MM.1S (cell line): ENCODE data around the gene AHRR.

ENCODE experiments used
- DNase-seq: peaks from one replicate; pipeline ENCODE4 v3.0.0-alpha.2; 2015
- H2AFZ ChIP-seq: fragments of 300-600 bp; sonication (generic); 2 replicates; pipeline ENCODE4 v1.6.0; 2016; ENCODE audit warnings: antibody characterized with exemption, low read length
- H3F3A ChIP-seq: fragments of 300-600 bp; sonication (generic); 2 replicates; pipeline ENCODE4 v1.6.1; 2016; ENCODE audit warnings: mild to moderate bottlenecking, antibody characterized with exemption, low read length, moderate library complexity, mixed read lengths; ENCODE audit not compliant: insufficient read depth
- H3K27ac ChIP-seq: fragments of 300-600 bp; sonication (generic); 2 replicates; pipeline ENCODE4 v1.5.1; 2016; ENCODE audit warnings: mild to moderate bottlenecking, low read length
- H3K27me3 ChIP-seq: fragments of 300-600 bp; sonication (generic); replicated peaks from 2 replicates; pipeline ENCODE4 v1.6.0; 2016; ENCODE audit warnings: low read length; ENCODE audit not compliant: insufficient read depth
- H3K36me3 ChIP-seq: fragments of 300-600 bp; sonication (generic); replicated peaks from 2 replicates; pipeline ENCODE4 v1.6.1; 2016; ENCODE audit warnings: mild to moderate bottlenecking, low read length, mixed read lengths; ENCODE audit not compliant: insufficient read depth
- H3K4me1 ChIP-seq: fragments of 300-600 bp; sonication (generic); 2 replicates; pipeline ENCODE4 v1.6.1; 2016; ENCODE audit warnings: low read length, mixed read lengths
- H3K4me2 ChIP-seq: fragments of 300-600 bp; sonication (generic); 2 replicates; pipeline ENCODE4 v1.6.0; 2016; ENCODE audit warnings: low read depth, low read length
- H3K4me3 ChIP-seq: fragments of 300-600 bp; sonication (generic); 2 replicates; pipeline ENCODE4 v1.5.1; 2016; ENCODE audit warnings: low read length, mixed read lengths
- H3K79me2 ChIP-seq: fragments of 300-600 bp; sonication (generic); 2 replicates; pipeline ENCODE4 v1.6.1; 2016; ENCODE audit warnings: mixed run types, low read length, mixed read lengths
- H3K9ac ChIP-seq: fragments of 300-600 bp; sonication (generic); 2 replicates; pipeline ENCODE4 v1.6.1; 2016; ENCODE audit warnings: low read length, mixed read lengths
- H3K9me2 ChIP-seq: fragments of 300-600 bp; sonication (generic); replicated peaks from 2 replicates; pipeline ENCODE4 v1.6.1; 2016; ENCODE audit warnings: mild to moderate bottlenecking, low read length, mixed read lengths; ENCODE audit not compliant: insufficient read depth
- H3K9me3 ChIP-seq: fragments of 300-600 bp; sonication (generic); replicated peaks from 2 replicates; pipeline ENCODE4 v1.6.1; 2016; ENCODE audit warnings: mild to moderate bottlenecking, low read length, mixed read lengths; ENCODE audit not compliant: insufficient read depth
- H4K20me1 ChIP-seq: fragments of 300-600 bp; sonication (generic); 2 replicates; pipeline ENCODE4 v1.6.1; 2016; ENCODE audit warnings: mild to moderate bottlenecking, low read length, moderate library complexity, mixed read lengths; ENCODE audit not compliant: insufficient read depth
- EZH2 ChIP-seq: fragments of 300-600 bp; sonication (generic); optimal IDR thresholded peaks from 2 replicates; pipeline ENCODE3; 2017; ENCODE audit warnings: low read depth, mild to moderate bottlenecking, antibody characterized with exemption, low read length, mixed read lengths
- EZH2phosphoT487 ChIP-seq: fragments of 300-600 bp; sonication (generic); IDR thresholded peaks from 2 replicates; pipeline ENCODE4 v1.6.1; 2018; ENCODE audit warnings: antibody characterized with exemption, low read length
- TF ChIP-seq, protein P1 (sequence below): fragments of 300-600 bp; sonication (generic); IDR thresholded peaks from 2 replicates; pipeline ENCODE4 v1.5.1; 2016; ENCODE audit warnings: antibody characterized with exemption, low read length, mixed read lengths

AHRR gene

DNA sequence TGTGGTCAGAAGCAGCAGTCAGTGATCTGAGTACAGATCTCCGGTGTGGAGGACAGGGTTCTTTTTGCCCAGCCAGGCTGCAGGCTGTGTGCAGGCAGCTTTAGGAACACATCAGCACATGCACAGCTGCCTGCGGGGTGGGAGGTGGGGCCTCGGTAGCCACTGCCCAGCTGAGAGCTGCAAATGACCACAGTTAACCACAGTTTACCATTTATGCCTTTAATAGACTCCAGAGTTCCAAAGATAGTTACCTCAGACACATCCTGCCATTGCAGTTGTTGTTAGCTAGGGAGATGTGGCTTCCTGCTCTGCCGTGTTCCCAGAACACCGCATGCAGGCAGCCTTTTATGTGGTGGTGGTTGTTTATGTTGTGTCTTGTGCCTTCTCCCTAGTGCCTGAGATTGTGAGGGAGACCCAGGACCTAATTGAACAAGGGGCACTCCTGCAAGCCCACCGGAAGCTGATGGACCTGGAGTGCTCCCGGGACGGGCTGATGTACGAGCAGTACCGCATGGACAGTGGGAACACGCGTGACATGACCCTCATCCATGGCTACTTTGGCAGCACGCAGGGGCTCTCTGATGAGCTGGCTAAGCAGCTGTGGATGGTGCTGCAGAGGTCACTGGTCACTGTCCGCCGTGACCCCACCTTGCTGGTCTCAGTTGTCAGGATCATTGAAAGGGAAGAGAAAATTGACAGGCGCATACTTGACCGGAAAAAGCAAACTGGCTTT lies 131.6 kb downstream of the AHRR start:
- peaks cover 12% of the 10 kb centered on the region for H3K36me3 ChIP-seq
- TF ChIP-seq EZH2phosphoT487 (no peak), EZH2 (no peak)
- TF ChIP-seq, protein P1, sequence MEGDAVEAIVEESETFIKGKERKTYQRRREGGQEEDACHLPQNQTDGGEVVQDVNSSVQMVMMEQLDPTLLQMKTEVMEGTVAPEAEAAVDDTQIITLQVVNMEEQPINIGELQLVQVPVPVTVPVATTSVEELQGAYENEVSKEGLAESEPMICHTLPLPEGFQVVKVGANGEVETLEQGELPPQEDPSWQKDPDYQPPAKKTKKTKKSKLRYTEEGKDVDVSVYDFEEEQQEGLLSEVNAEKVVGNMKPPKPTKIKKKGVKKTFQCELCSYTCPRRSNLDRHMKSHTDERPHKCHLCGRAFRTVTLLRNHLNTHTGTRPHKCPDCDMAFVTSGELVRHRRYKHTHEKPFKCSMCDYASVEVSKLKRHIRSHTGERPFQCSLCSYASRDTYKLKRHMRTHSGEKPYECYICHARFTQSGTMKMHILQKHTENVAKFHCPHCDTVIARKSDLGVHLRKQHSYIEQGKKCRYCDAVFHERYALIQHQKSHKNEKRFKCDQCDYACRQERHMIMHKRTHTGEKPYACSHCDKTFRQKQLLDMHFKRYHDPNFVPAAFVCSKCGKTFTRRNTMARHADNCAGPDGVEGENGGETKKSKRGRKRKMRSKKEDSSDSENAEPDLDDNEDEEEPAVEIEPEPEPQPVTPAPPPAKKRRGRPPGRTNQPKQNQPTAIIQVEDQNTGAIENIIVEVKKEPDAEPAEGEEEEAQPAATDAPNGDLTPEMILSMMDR = no peak
- no peak overlapping the region for H2AFZ ChIP-seq
- H3K4me2 ChIP-seq = no peak overlapping the region
- H3K27ac ChIP-seq = no peak overlapping the region
- H3K9me3 ChIP-seq = no peaks in the 10 kb centered on the region
- H3K9me2 ChIP-seq = no peaks in the 10 kb centered on the region
- H3K9ac ChIP-seq = no peak overlapping the region
- no peak overlapping the region for H3K4me3 ChIP-seq
- H3K27me3 ChIP-seq = no peaks in the 10 kb centered on the region
- H3K4me1 ChIP-seq = no peaks in the 10 kb centered on the region
- DNase-seq = no peak
- no peaks in the 10 kb centered on the region for H3F3A ChIP-seq
- H3K79me2 ChIP-seq = peaks cover 58% of the 10 kb centered on the region
- no peaks in the 10 kb centered on the region for H4K20me1 ChIP-seq

DNA sequence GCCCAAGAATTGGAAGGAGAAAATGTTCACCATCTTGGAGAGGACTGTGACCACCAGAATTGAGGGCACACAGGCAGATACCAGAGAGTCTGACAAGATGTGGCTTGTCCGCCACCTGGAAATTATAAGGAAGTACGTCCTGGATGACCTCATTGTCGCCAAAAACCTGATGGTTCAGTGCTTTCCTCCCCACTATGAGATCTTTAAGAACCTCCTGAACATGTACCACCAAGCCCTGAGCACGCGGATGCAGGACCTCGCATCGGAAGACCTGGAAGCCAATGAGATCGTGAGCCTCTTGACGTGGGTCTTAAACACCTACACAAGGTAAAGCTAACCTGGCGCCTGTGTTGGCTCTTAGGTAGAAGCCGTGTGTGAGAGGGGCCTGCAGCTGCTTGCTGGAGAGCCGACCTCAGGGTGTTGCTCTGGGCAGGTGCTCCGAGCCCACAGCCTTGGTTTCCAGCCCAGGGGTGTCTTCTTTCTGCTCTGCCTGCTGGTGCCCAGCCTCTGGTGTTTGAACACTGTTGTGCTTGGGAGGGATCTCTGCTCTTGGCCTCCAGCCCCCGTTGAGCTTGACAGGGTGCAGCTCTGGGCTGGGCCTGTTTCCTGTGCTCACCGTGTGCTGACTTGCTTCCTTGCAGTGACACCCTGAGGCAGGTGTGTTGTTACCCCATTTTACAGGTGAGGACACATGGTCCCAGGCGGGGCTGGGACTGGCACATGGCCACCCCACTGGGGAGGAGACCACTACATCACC lies 132.4 kb downstream of the AHRR start:
- Histone ChIP-seq H3K9me2 (no peaks in the 10 kb centered on the region), H3K36me3 (peaks cover 8% of the 10 kb centered on the region), H4K20me1 (no peaks in the 10 kb centered on the region), H2AFZ (no peak overlapping the region), H3F3A (no peaks in the 10 kb centered on the region), H3K27me3 (no peaks in the 10 kb centered on the region), H3K79me2 (peaks cover 58% of the 10 kb centered on the region), H3K9ac (no peak overlapping the region), H3K27ac (no peak overlapping the region), H3K9me3 (no peaks in the 10 kb centered on the region), H3K4me2 (no peak overlapping the region), H3K4me1 (peaks cover 6% of the 10 kb centered on the region), H3K4me3 (no peak overlapping the region)
- TF ChIP-seq, protein P1 = no peak
- TF ChIP-seq EZH2phosphoT487 (no peak), EZH2 (no peak)
- DNase-seq = no peak

DNA sequence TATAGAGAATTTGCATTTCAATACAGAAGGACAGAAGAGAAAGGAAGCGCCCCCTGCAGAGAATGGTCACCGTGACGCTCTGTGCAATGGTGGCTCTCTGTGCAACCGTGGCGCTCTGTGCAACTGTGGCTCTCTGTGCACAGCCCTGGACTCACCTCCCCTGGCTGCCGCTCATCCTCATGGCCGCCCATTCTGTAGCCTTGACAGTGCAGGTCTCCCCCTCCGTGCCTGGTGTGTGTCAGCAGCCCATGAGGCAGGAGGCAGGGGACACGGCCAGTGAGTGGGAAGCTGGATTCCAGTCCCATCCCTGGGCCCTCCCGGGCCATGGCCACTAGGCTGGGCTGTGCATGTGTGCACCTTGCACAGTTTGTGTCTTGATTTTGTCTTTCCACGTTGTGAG lies 133.4 kb downstream of the AHRR start:
- TF ChIP-seq EZH2phosphoT487 (no peak), EZH2 (no peak)
- TF ChIP-seq, protein P1 = no peak
- Histone ChIP-seq H3K9me2 (no peaks in the 10 kb centered on the region), H3F3A (no peaks in the 10 kb centered on the region), H2AFZ (no peak overlapping the region), H3K9ac (no peak overlapping the region), H3K27ac (no peak overlapping the region), H4K20me1 (no peaks in the 10 kb centered on the region), H3K4me1 (peaks cover 7% of the 10 kb centered on the region), H3K27me3 (no peaks in the 10 kb centered on the region), H3K4me3 (no peak overlapping the region), H3K36me3 (peaks cover 8% of the 10 kb centered on the region), H3K9me3 (no peaks in the 10 kb centered on the region), H3K4me2 (no peak overlapping the region), H3K79me2 (peaks cover 52% of the 10 kb centered on the region)
- DNase-seq = no peak
